ENCODE results near the gene REM1.

REM1 gene

GRCh38 chr20:31523361-31524283 is 48.5 kb downstream of the REM1 start:
- DNase-seq (ENCODE audit: low spot score), result no peak

- DNase-seq (ENCODE audit: low spot score), result no peak
Measured at GRCh38 chr20:31527266-31527665, 52.2 kb downstream of the REM1 start.
